Mesenchymal stem cell (in vitro differentiated cells and primary cell): Measurements from ENCODE around the gene SCN2B. TPM values are rescaled to one million over a fixed set of nuclear protein-coding genes. Genes with fewer than 3 reads are reported as not detected.

Experiments used
- small RNA-seq: library from polyadenylated mRNA; stranded (forward); fragments of <200 nt; extraction: miRNeasy Mini kit (QIAGEN cat#:217004); gene quantifications from one replicate; pipeline ENCODE3, GENCODE V24; 2013; ENCODE audit warnings: low read depth

SCN2B gene

Small RNAs within 50 kb of the gene (small RNA-seq; reads per million reads assigned to genes)
- gene HSPE1P18: not detected
